ENCODE measurements around the gene CMSS1.

The CMSS1 gene

DNA sequence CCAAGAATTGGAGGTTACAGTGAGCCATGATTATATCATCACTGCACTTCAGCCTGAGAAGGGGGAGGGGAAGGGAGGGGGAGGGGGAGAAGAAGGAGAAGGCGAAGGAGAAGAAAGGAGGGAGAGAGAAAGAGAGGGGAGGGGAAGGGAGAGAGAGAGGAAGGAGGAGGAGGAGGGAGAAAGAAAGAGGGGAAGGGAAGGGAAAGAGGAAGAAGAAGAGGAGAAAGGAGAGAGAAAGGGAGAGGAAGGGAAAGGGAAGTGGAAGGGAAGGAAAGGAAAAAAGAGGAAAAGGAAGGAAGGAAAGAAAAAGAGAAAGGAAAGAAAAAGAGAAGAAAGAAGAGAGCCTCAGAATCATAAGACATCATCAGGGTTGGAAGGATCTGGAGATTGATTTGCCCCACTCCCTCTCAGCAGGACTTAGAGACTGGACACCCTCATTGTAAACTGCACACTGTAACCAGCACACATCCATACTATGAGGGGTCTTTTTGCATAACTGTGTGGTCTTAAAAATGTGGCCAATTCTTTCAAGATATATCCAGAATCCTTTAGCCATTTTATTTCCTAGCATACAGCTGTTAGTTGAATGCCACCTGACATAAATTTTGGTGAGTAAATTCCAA is 130.9 kb downstream of the CMSS1 start:
- TF ChIP-seq, protein P1, sequence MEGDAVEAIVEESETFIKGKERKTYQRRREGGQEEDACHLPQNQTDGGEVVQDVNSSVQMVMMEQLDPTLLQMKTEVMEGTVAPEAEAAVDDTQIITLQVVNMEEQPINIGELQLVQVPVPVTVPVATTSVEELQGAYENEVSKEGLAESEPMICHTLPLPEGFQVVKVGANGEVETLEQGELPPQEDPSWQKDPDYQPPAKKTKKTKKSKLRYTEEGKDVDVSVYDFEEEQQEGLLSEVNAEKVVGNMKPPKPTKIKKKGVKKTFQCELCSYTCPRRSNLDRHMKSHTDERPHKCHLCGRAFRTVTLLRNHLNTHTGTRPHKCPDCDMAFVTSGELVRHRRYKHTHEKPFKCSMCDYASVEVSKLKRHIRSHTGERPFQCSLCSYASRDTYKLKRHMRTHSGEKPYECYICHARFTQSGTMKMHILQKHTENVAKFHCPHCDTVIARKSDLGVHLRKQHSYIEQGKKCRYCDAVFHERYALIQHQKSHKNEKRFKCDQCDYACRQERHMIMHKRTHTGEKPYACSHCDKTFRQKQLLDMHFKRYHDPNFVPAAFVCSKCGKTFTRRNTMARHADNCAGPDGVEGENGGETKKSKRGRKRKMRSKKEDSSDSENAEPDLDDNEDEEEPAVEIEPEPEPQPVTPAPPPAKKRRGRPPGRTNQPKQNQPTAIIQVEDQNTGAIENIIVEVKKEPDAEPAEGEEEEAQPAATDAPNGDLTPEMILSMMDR (IDR thresholded peaks at IDR 0.05; ENCODE audit: insufficient read depth, missing control alignments) = no peak
- DNase-seq (ENCODE audit: insufficient read length, low spot score) (no peak), FAIRE-seq (no peak)

DNA sequence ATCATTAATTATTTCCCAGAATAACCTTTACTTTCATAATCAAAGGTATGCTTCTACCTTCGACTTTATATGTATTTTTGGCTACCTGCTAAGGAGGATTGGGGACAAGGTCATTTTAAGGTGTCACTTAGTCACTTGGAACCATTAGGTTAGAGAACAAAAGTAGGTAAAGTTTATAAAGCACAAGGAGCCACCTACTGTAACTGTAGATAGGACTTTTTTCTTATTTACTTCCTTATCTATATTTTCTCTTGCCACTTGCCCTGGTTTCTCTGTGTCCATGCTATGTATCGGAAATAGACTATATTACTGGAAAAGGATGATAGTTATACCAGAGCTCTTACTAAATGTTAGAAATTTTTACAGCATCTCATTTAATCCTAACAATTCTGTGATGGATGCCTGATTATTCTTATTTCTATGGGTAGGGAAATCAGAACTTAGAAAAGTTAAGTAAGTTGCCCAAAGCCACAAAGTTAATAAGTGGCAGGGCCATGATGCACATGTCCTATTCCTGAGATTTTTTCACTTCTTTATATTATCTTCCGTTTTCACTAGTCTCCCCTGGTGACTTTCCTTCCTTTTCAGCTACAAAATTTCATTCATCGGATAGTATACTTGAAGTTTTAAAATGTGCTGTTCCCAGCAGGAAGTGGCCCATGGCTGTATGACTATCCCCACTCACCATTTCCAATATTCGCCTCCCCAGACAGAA is 132.5 kb downstream of the CMSS1 start:
- DNase-seq (ENCODE audit: insufficient read length, low spot score) (no peak), FAIRE-seq (no peak)
- TF ChIP-seq, protein P1 (IDR thresholded peaks at IDR 0.05; ENCODE audit: insufficient read depth, missing control alignments) = no peak

DNA sequence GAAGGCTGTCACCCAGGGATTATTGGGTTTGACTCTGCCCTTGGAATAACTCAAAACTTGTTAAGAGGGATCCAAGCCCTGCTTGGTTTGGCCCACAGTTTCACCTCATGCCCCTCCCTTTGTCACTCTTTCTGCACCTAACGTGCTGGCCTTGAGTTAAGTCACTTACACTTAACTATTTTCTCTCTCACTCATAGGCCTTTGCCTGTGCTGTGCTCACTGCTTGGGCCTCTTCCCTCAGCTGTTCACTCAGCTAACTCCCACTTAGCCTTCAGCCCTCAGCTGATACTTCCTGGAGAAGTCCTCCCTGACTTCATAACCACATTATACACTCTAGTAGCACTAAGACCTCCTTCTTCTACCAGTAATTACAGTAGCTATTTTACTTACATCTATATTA is 133.3 kb downstream of the CMSS1 start:
- FAIRE-seq (no peak), DNase-seq (ENCODE audit: insufficient read length, low spot score) (no peak)
- TF ChIP-seq, protein P1 (IDR thresholded peaks at IDR 0.05; ENCODE audit: insufficient read depth, missing control alignments) = no peak

GRCh38 chr3:99951701-99952100 is 134.0 kb downstream of the CMSS1 start:
- FAIRE-seq = no peak
- no peak for DNase-seq (ENCODE audit: insufficient read length, low spot score)
- TF ChIP-seq, protein P1 (IDR thresholded peaks at IDR 0.05; ENCODE audit: insufficient read depth, missing control alignments) = no peak

DNA sequence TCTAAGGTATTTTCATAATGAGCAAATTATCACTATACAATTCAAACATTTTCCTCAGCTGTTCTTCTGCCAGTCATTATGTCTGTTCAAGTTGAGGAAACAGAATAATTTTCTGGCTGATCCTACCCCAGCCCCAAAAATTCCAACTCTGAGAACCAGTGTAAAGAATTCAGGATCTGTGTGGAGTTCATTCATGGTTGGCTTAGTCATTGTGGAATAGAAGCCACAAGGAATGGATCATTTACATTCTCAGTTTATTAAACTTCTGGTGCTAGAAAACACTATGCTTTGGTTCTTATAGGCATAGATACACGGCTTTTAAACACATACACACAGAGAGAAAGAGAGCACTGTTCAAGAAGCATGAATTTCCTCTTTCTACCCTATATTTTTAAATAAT is 134.6 kb downstream of the CMSS1 start:
- DNase-seq (ENCODE audit: insufficient read length, low spot score) (no peak), FAIRE-seq (no peak)
- TF ChIP-seq, protein P1 (IDR thresholded peaks at IDR 0.05; ENCODE audit: insufficient read depth, missing control alignments) = no peak

DNA sequence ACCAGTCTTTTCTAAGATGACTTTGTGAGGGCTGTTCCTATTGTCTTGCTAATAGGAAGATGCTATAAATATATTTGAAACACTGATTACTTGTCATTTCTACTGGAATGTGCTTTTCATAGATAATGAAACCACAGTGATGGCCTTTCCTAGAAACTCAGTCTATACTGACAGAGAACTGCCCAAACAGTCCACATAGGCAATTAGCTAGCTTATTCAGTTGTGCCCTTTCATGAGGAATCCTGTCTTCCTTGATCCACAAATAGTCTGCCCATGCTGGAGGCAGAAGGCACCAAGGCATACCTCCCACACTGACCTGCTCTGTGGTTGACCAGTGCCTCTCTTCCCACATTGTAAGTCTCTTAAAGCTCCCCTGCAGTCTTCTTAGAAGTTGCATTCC is 135.9 kb downstream of the CMSS1 start:
- DNase-seq (ENCODE audit: insufficient read length, low spot score) (no peak), FAIRE-seq (no peak)
- TF ChIP-seq, protein P1 (IDR thresholded peaks at IDR 0.05; ENCODE audit: insufficient read depth, missing control alignments) = no peak

All from D721Med (cell line).